Chondrocyte (in vitro differentiated cells): Measurements from ENCODE around the gene TMEM175. TPM values are rescaled to one million over a fixed set of nuclear protein-coding genes. Genes with fewer than 3 reads are reported as not detected.

Experiments
- DNase-seq: peaks from one replicate; pipeline ENCODE4 v3.0.0; 2021; ENCODE audit warnings: mixed read lengths, low spot score
- H3K27ac Mint-ChIP-seq: one replicate; pipeline ENCODE4 v1.8.0; 2021; ENCODE audit warnings: mild to moderate bottlenecking, moderate library complexity, mixed read lengths; ENCODE audit not compliant: unreplicated experiment
- H3K27me3 Mint-ChIP-seq: 2 replicates; pipeline ENCODE4 v1.8.0; 2021; ENCODE audit warnings: low read depth, mixed read lengths
- H3K36me3 Mint-ChIP-seq: 2 replicates; pipeline ENCODE4 v1.8.0; 2021; ENCODE audit warnings: low read depth, mixed read lengths
- H3K4me1 Mint-ChIP-seq: 2 replicates; pipeline ENCODE4 v1.8.0; 2021; ENCODE audit warnings: low read depth, mild to moderate bottlenecking, mixed read lengths
- H3K4me3 Mint-ChIP-seq: one replicate; pipeline ENCODE4 v1.8.0; 2021; ENCODE audit warnings: mild to moderate bottlenecking, moderate library complexity, mixed read lengths; ENCODE audit not compliant: unreplicated experiment
- H3K9me3 Mint-ChIP-seq: 2 replicates; pipeline ENCODE4 v1.8.0; 2021; ENCODE audit warnings: low read depth, mixed read lengths
- total RNA-seq: library from RNA; stranded (reverse); gene quantifications from 3 replicates; pipeline ENCODE4 v1.2.1, GENCODE V29; 2021
- TF ChIP-seq, protein P1 (sequence below): fragments of 200-600 bp; sonication (generic); IDR thresholded peaks from 2 replicates; pipeline ENCODE4 v1.5.0; 2021; ENCODE audit warnings: antibody characterized with exemption, mild to moderate bottlenecking, moderate library complexity

Gene TMEM175
- total RNA-seq, 1 donor from 2014 or later: 26.1 TPM

DNA sequence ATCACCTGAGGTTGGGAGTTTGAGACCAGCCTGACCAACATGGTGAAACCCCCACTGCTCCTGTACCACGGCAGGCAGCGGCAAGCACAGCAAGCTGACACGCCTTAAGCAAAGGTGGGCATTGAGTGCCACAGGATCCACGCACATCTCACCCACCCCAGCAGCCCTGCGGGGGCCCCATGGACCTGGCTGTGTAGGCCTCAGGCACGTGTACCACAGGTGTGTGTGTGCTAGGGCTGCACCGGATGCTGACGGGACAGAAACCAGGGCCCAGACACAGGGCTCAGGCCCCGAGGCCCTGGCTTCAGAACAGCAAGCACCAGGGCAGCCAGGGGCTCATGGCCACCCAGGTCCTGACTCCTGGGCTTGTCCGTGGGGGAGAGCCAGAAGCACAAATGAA, 46.9 kb upstream of the TMEM175 start:
- no peaks in the 10 kb centered on the region for H3K9me3 Mint-ChIP-seq
- H3K27ac Mint-ChIP-seq: no peak overlapping the region
- TF ChIP-seq, protein P1, sequence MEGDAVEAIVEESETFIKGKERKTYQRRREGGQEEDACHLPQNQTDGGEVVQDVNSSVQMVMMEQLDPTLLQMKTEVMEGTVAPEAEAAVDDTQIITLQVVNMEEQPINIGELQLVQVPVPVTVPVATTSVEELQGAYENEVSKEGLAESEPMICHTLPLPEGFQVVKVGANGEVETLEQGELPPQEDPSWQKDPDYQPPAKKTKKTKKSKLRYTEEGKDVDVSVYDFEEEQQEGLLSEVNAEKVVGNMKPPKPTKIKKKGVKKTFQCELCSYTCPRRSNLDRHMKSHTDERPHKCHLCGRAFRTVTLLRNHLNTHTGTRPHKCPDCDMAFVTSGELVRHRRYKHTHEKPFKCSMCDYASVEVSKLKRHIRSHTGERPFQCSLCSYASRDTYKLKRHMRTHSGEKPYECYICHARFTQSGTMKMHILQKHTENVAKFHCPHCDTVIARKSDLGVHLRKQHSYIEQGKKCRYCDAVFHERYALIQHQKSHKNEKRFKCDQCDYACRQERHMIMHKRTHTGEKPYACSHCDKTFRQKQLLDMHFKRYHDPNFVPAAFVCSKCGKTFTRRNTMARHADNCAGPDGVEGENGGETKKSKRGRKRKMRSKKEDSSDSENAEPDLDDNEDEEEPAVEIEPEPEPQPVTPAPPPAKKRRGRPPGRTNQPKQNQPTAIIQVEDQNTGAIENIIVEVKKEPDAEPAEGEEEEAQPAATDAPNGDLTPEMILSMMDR: no peak
- DNase-seq: no peak
- H3K36me3 Mint-ChIP-seq: peaks cover 10% of the 10 kb centered on the region
- no peak overlapping the region for H3K4me3 Mint-ChIP-seq
- no peaks in the 10 kb centered on the region for H3K4me1 Mint-ChIP-seq
- no peaks in the 10 kb centered on the region for H3K27me3 Mint-ChIP-seq

GRCh38 chr4:886244-886643, 46.0 kb upstream of the TMEM175 start:
- H3K9me3 Mint-ChIP-seq: no peaks in the 10 kb centered on the region
- no peak overlapping the region for H3K4me3 Mint-ChIP-seq
- no peaks in the 10 kb centered on the region for H3K4me1 Mint-ChIP-seq
- TF ChIP-seq, protein P1: no peak
- no peak overlapping the region for H3K27ac Mint-ChIP-seq
- DNase-seq: no peak
- peaks cover 10% of the 10 kb centered on the region for H3K36me3 Mint-ChIP-seq
- no peaks in the 10 kb centered on the region for H3K27me3 Mint-ChIP-seq

DNA sequence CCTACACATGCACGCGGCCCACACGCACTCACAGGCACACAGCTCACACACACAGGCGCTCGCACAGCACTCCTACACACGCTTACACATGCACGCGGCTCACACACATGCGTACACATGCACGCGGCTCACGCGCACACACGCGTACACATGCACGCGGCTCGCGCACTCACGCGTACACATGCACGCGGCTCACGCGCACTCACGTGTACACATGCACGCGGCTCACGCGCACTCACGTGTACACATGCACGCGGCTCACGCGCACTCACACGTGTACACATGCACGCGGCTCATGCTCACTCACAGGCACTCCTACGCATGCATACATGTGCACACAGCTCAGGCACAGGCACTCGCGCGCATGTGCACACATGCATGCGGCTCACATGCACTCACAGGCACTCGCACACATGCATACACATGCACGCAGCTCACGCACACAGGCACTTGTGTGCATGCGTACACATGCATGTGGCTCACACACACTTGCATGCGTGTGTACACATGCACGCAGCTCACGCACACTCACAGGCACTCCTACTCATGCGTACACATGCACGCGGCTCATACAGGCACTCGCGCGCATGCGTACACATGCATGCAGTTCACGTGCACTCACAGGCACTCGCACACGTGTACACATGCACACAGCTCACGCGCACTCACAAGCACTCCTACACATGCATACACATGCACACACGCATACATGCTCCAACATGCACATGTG, 45.1 kb upstream of the TMEM175 start:
- TF ChIP-seq, protein P1: no peak
- Mint-ChIP-seq H3K4me1 (no peaks in the 10 kb centered on the region), H3K27me3 (no peaks in the 10 kb centered on the region), H3K27ac (no peak overlapping the region), H3K36me3 (peaks cover 7% of the 10 kb centered on the region), H3K9me3 (no peaks in the 10 kb centered on the region), H3K4me3 (no peak overlapping the region)
- DNase-seq: no peak

DNA sequence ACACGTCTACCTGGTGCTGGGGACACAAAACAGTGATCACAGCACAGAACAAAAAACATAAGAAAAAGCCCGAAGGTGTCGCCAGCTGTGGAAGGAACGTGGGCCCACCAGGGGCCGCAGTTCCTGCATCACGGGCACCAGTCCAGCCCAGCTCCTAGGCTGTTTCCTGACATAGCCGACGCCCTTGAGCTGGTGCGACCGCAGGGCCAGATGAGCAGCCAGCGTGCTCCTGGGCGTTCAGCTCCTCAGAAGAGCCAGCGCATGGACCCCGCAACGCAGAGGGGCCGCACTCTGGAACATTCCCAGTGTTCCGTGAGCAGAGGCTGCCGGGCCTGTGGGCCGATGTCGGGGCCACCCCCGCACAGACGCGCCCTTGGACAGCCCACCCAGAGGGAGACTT, 44.2 kb upstream of the TMEM175 start:
- Mint-ChIP-seq H3K27me3 (no peaks in the 10 kb centered on the region), H3K4me3 (no peak overlapping the region), H3K9me3 (no peaks in the 10 kb centered on the region), H3K4me1 (no peaks in the 10 kb centered on the region), H3K27ac (no peak overlapping the region), H3K36me3 (peaks cover 7% of the 10 kb centered on the region)
- TF ChIP-seq, protein P1: no peak
- no peak for DNase-seq

DNA sequence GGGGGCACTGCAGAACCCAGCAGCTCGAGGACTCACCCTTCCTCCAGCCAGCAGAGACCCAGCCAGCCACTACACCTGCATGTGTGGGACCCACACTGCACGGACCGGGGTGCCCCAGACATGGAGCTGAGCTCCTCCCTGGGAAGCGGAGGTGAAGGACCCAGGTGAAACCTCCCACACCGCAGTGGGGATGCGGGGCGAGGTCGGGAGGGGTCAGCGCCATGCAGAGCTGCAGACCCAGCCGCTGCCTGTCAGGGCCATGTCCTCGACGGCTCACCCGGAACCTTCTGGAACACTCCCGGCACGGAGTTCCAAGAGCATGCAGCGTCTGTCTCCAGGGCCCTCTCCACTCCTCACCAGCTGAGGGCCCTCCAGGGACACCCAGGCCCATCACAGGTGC, 42.7 kb upstream of the TMEM175 start:
- H3K27me3 Mint-ChIP-seq: no peaks in the 10 kb centered on the region
- no peak overlapping the region for H3K27ac Mint-ChIP-seq
- no peak overlapping the region for H3K4me3 Mint-ChIP-seq
- no peak for DNase-seq
- H3K4me1 Mint-ChIP-seq: no peaks in the 10 kb centered on the region
- peaks cover 7% of the 10 kb centered on the region for H3K36me3 Mint-ChIP-seq
- TF ChIP-seq, protein P1: no peak
- H3K9me3 Mint-ChIP-seq: no peaks in the 10 kb centered on the region
